K562 (cell line): ENCODE data around the gene HSPA2. TPM values are rescaled to one million over a fixed set of nuclear protein-coding genes. Genes with fewer than 3 reads are reported as not detected.

Experiments
- ATAC-seq: fragments of 200-7000 bp; cut with Tn5 transposase; 3 replicates; pipeline ENCODE4 v1.9.1; 2020; ENCODE audit warnings: moderate library complexity
- BruUV-seq: library from RNA; stranded (reverse); fragments of 400-500 nt; replicated peaks from 2 replicates; lab custom pipeline; 2021; lab: Mats Ljungman, UMichigan
- CTCF ChIA-PET: fragments of 300-600 bp; formaldehyde crosslinking; extraction: SDS; loops from one replicate; lab custom pipeline; 2021; ENCODE audit warnings: low intra/inter-chr PET ratio; lab: Yijun Ruan, JAX
- POLR2A ChIA-PET: fragments of 300-600, 350-650 bp; sonication (Branson Sonifier 250); formaldehyde crosslinking; extraction: SDS; loops from one replicate; lab custom pipeline; 2021; ENCODE audit warnings: antibody characterized with exemption, inconsistent platforms; lab: Yijun Ruan, JAX
- DNase-seq, 4 experiments: peaks; one replicate each; pipeline versions ENCODE4 v3.0.0 to v3.0.0-alpha.2; 2011 to 2018; ENCODE audit warnings: low spot score in 3 of 4, mixed read lengths in 3 of 4; ENCODE audit errors: extremely low read depth in 1 of 4
- FAIRE-seq: peaks from 2 replicates; lab custom pipeline; 2011; peaks lifted over from hg19 to GRCh38; lab: Jason Lieb, UNC
- H2AFZ ChIP-seq: 2 replicates; pipeline ENCODE4 v1.6.0; 2011; ENCODE audit warnings: low read depth, low read length, control low read depth, inconsistent platforms
- H3K27ac ChIP-seq: fragments of 200-600 bp; 3 replicates; pipeline ENCODE4 v1.8.0; 2011; ENCODE audit warnings: low read depth, mild to moderate bottlenecking, control low read depth, inconsistent platforms, low read length, moderate library complexity, mixed read lengths; ENCODE audit errors: extremely low read depth
- H3K27me3 ChIP-seq, 2 experiments: fragments of 300-600 bp in 1 of 2; 2 replicates in 1 of 2; 3 replicates in 1 of 2; pipeline versions ENCODE4 v1.6.0 to v1.8.0; 2011; ENCODE audit warnings: inconsistent platforms in 2 of 2, low read length in 2 of 2, mild to moderate bottlenecking in 1 of 2, mixed read lengths in 1 of 2, moderate library complexity in 1 of 2; ENCODE audit not compliant: control insufficient read depth in 2 of 2, insufficient read depth in 2 of 2
- H3K36me3 ChIP-seq: fragments of 300-600 bp; 3 replicates; pipeline ENCODE4 v1.8.0; 2011; ENCODE audit warnings: mild to moderate bottlenecking, low read length, inconsistent platforms; ENCODE audit not compliant: control insufficient read depth, insufficient read depth
- H3K4me1 ChIP-seq, 2 experiments: fragments of 200-600 bp in 1 of 2; replicated peaks in 1 of 2; 2 replicates in 1 of 2; 3 replicates in 1 of 2; pipeline versions ENCODE4 v1.5.1 to v1.8.0; 2011; ENCODE audit warnings: inconsistent platforms in 2 of 2, low read length in 2 of 2, mild to moderate bottlenecking in 1 of 2, mixed read lengths in 1 of 2, moderate library complexity in 1 of 2; ENCODE audit not compliant: control insufficient read depth in 2 of 2, insufficient read depth in 2 of 2
- H3K4me2 ChIP-seq: 2 replicates; pipeline ENCODE4 v1.6.1; 2011; ENCODE audit warnings: low read length, control low read depth, inconsistent platforms, mixed read lengths; ENCODE audit not compliant: insufficient read depth
- H3K4me3 ChIP-seq: fragments of 200-600 bp; sonication (generic), shearing (Covaris generic); 2 replicates; pipeline ENCODE4 v1.5.1; 2016; ENCODE audit warnings: control low read depth, inconsistent platforms
- H3K79me2 ChIP-seq: fragments of 200-600 bp; 3 replicates; pipeline ENCODE4 v1.8.0; 2011; ENCODE audit warnings: low read length, inconsistent platforms; ENCODE audit not compliant: control insufficient read depth, insufficient read depth
- H3K9ac ChIP-seq, 2 experiments: 2 replicates each; pipeline versions ENCODE4 v1.6.0 to v1.6.1; 2011; ENCODE audit warnings: low read depth in 2 of 2, low read length in 2 of 2, control low read depth in 1 of 2, inconsistent platforms in 1 of 2, mild to moderate bottlenecking in 1 of 2, mixed read lengths in 1 of 2; ENCODE audit not compliant: insufficient read depth in 1 of 2
- H3K9me1 ChIP-seq: one replicate; pipeline ENCODE4 v1.6.0; 2011; ENCODE audit warnings: inconsistent platforms, mild to moderate bottlenecking, low read length, moderate library complexity; ENCODE audit not compliant: control insufficient read depth, insufficient read depth
- H3K9me3 ChIP-seq: replicated peaks from 2 replicates; pipeline ENCODE4 v1.5.1; 2011; ENCODE audit warnings: low read depth, low read length, inconsistent platforms; ENCODE audit not compliant: control insufficient read depth, insufficient read depth
- H4K20me1 ChIP-seq: replicated peaks from 2 replicates; pipeline ENCODE4 v1.6.1; 2011; ENCODE audit warnings: low read length, inconsistent platforms, mixed read lengths; ENCODE audit not compliant: control insufficient read depth, insufficient read depth
- E2F6 ChIP-seq, 2 experiments: IDR thresholded peaks; 2 replicates each; pipeline ENCODE4 v1.6.1; 2011; ENCODE audit warnings: borderline replicate concordance in 1 of 2, control low read depth in 1 of 2, low read depth in 1 of 2, low read length in 1 of 2, mild to moderate bottlenecking in 1 of 2, mixed read lengths in 1 of 2, moderate library complexity in 1 of 2; ENCODE audit not compliant: insufficient read depth in 1 of 2, insufficient read length in 1 of 2, poor library complexity in 1 of 2, severe bottlenecking in 1 of 2; ENCODE audit errors: extremely low read depth in 1 of 2
- ERF ChIP-seq: fragments of 450-650 bp; formaldehyde crosslinking; IDR thresholded peaks from 2 replicates; pipeline ENCODE4 v1.4.0; 2020; ENCODE audit warnings: mild to moderate bottlenecking, mixed read lengths
- GABPA ChIP-seq: fragments of 200-800 bp; sonication (Bioruptor generic); conservative IDR thresholded peaks from 2 replicates; pipeline ENCODE4 v1.6.1; 2016; ENCODE audit warnings: low read depth, missing genetic modification characterization, missing compliant biosample characterization
- HDAC1 ChIP-seq, 2 experiments: fragments of 450-650 bp; IDR thresholded peaks; 2 replicates each; pipeline ENCODE4 v1.6.1; 2016 to 2017; ENCODE audit warnings: inconsistent platforms in 1 of 2, mild to moderate bottlenecking in 1 of 2, moderate library complexity in 1 of 2
- L3MBTL2 ChIP-seq: fragments of 450-650 bp; IDR thresholded peaks from 2 replicates; pipeline ENCODE4 v1.6.1; 2016; ENCODE audit warnings: mild to moderate bottlenecking, moderate library complexity
- SMAD4 ChIP-seq: fragments of 250-450 bp; sonication (Bioruptor Pico); conservative IDR thresholded peaks from 2 replicates; pipeline ENCODE4 v1.8.0; 2021; ENCODE audit warnings: inconsistent platforms, mild to moderate bottlenecking, moderate library complexity
- ZNF316 ChIP-seq: fragments of 450-650 bp; IDR thresholded peaks from 2 replicates; pipeline ENCODE4 v1.6.1; 2016
- WGBS: fragments of 100-300 bp; shearing (Covaris generic); methylation state at CpG from one replicate; pipeline ENCODE4 v1.1.6; 2016; ENCODE audit warnings: low coverage, mixed read lengths; ENCODE audit not compliant: insufficient coverage; ENCODE audit errors: missing lambda C conversion rate; 5-methylcytosine and 5-hydroxymethylcytosine counted together
- in situ Hi-C: fragments of 300-500 bp; cut with MboI; formaldehyde crosslinking; loops from 4 replicates; pipeline ENCODE4 v1.15.0; 2018; ENCODE audit warnings: inconsistent platforms, mixed read lengths
- intact Hi-C: fragments of 100-400 bp; cut with micrococcal nuclease; formaldehyde crosslinking; loops from 2 replicates; pipeline ENCODE4 v1.14.2; 2022
- polyA plus RNA-seq, 8 experiments: library from polyadenylated mRNA; depleted of rRNA in 4 of 8; stranded (reverse) in 5 of 8; unstranded in 3 of 8; fragments of >200 nt; fragmentation: Nextera tagmentation in 2 of 8; fragmentation: Illumina TruSeq in 1 of 8; extraction: Ambion mirVana in 2 of 8; extraction: Trizol in 1 of 8; gene quantifications; 2 replicates each; pipeline versions ENCODE4 v1.2.1 to v1.2.3, GENCODE V29; 2011 to 2014; ENCODE audit warnings: inconsistent platforms in 1 of 8, missing spikeins in 1 of 8
- total RNA-seq, 7 experiments: library from RNA; depleted of rRNA in 6 of 7; stranded (reverse); fragments of >200 nt in 6 of 7; fragmentation: Illumina TruSeq in 2 of 7; extraction: Trizol in 2 of 7; gene quantifications; 2 replicates each; pipeline versions ENCODE4 v1.2.1 to v1.2.3, GENCODE V29; 2011 to 2021; ENCODE audit warnings: low replicate concordance in 1 of 7

HSPA2 gene
- total and polyA plus RNA-seq, 9 of the 15 experiments (the other 6 are each of a cell fraction or from before 2014, with no cell fraction given) = not detected

GRCh38 chr14:64549016-64549415 is 8.5 kb downstream of the HSPA2 start (continued):
- no peak for TF ChIP-seq GABPA (tag)

DNA sequence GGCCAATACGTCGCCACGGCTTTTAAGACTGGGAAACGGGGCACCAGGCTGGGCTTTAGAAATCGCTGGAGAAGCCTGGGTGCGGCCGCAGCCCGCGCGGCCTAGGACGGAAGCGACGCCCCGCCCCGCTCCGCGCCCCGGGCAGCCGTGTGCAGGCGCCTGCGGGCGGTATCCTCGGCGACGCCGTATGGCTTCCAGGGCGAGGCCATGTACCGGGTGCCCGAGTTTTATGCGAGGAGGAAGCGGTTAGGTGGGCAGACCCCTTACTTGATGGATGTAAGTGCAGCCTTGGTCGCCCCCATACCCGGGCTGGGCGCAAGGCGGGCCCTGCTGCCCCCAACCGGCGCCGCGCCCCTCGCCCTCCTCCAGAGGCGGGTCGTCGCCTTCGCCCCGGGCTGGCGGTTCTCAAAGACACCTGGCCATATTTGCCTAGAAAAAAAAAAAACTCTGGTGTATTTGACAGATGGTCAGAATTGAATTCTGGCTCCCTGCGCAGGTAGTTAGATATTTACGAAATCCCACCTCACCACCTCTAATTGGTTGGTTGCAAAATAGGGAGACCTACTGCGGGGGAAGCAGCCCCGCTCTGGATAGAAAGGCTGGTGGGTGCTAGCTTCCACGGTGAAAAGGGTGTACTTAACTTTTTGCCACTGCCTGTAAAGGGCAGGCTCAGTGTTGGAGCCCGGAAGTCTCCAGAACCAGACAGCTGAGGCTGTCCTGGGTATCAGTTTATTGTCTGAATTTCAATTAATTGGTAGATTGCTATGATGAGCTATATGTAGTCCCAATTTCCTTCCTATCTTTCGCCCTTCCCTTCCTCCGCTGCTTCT is 9.5 kb downstream of the HSPA2 start, which contains the start of gene PPP1R36:
PPP1R36 (plus strand) TSS at position 171 of the 830 bp plus-strand sequence; CDS start at position 208, 37 bp downstream.
- 20% methylated on average over 29 of the region's 54 CpGs for WGBS
- no peaks in the 10 kb centered on the region for H3K9me3 ChIP-seq
- ChIA-PET POLR2A (no interaction called here), CTCF (no interaction called here)
- FAIRE-seq = no peak
- H3K36me3 ChIP-seq = no peaks in the 10 kb centered on the region
- no peaks in the 10 kb centered on the region for H4K20me1 ChIP-seq
- no peak within 1 kb of the TSS for H3K4me3 ChIP-seq
- DNase-seq = peak in 1 of 4 experiments; percentile 5
- intact Hi-C loops = no loop called here
- no TSS peak for BruUV-seq
- TF ChIP-seq SMAD4 (CRISPR knock-in tag) = no peak
- no peak for TF ChIP-seq ERF
- no peak for TF ChIP-seq ZNF316
- peak in 1 of 2 experiments; percentile 64 for TF ChIP-seq E2F6 (IDR thresholded peaks at IDR 0.05; ENCODE audit: borderline replicate concordance in 1 of 2, extremely low read depth in 1 of 2, insufficient read depth in 1 of 2, insufficient read length in 1 of 2, low read depth in 1 of 2, low read length in 1 of 2, poor library complexity in 1 of 2, severe bottlenecking in 1 of 2)
- TF ChIP-seq L3MBTL2 = peak; percentile 37; the same call in 1 of the 2 replicates
- no peak for TF ChIP-seq HDAC1 (IDR thresholded peaks at IDR 0.05)
- H3K27ac ChIP-seq = no peak within 1 kb of the TSS
- no peak within 1 kb of the TSS for H3K9ac ChIP-seq
- peaks cover 19 to 25% of the 10 kb centered on the region in 2 experiments for H3K27me3 ChIP-seq
- H3K9me1 ChIP-seq = no peaks in the 10 kb centered on the region
- in situ Hi-C loops = no loop called here
- H3K79me2 ChIP-seq = no peaks in the 10 kb centered on the region
- H2AFZ ChIP-seq = no peak within 1 kb of the TSS
- peak; percentile 78 for ATAC-seq
- peaks cover 0 to 7% of the 10 kb centered on the region in 2 experiments; a peak in 1 of 5 replicates for H3K4me1 ChIP-seq
- no peak within 1 kb of the TSS for H3K4me2 ChIP-seq
